ENCODE measurements around the gene RRAS2. TPM values are rescaled to one million over a fixed set of nuclear protein-coding genes. Genes with fewer than 3 reads are reported as not detected.

The RRAS2 gene
- total and polyA plus RNA-seq, 2 donors (not counting 3 experiments of a cell fraction or from before 2014, with no cell fraction given): 30.1 to 80.5 TPM

DNA sequence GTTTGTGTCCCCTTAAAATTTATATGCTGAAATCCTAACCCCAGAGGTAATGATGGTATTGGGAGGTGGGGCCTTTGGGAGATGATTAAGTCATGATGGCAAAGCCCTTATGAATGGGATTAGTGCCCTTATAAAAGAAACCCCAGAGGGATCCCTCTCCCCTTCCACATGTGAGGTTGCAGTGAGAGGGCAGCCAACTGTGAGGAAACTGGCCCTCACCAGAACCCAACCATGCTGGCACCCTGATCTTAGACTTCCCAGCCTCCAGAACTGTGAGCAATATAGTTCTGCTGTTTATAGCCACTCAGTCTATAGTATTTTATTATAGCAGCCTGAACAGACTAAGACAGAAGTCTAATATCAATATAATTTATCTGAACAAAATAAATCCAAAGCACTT, 27.1 kb upstream of the RRAS2 start:
- Histone ChIP-seq H4K20me1 (replicated peaks; ENCODE audit: control insufficient read depth, extremely low read depth, insufficient read depth, low read length) (no peaks in the 10 kb centered on the region), H3K36me3 (ENCODE audit: control insufficient read depth in 2 of 2, extremely low read depth in 1 of 2, insufficient read depth in 2 of 2, low read length in 2 of 2) (no peaks in the 10 kb centered on the region), H3K9me1 (replicated peaks; ENCODE audit: control insufficient read depth, extremely low read depth, insufficient read depth, low read length) (no peaks in the 10 kb centered on the region), H3K79me2 (ENCODE audit: control insufficient read depth, insufficient read depth, low read length) (no peaks in the 10 kb centered on the region), H3K27me3 (ENCODE audit: control insufficient read depth in 2 of 2, insufficient read depth in 2 of 2, low read length in 2 of 2) (no peaks in the 10 kb centered on the region), H3K4me1 (ENCODE audit: control insufficient read depth, extremely low read depth, insufficient read depth, low read length) (peaks cover 5% of the 10 kb centered on the region), H3K27ac (ENCODE audit: insufficient read depth, low read depth, low read length) (no peak overlapping the region), H3K9me3 (replicated peaks; ENCODE audit: control insufficient read depth, insufficient read depth, low read length) (no peaks in the 10 kb centered on the region), H2AFZ (ENCODE audit: low read depth, low read length) (no peak overlapping the region), H3K9ac (replicated peaks; ENCODE audit: extremely low read depth, insufficient read depth, low read length) (no peak overlapping the region), H3K4me2 (ENCODE audit: insufficient read depth, low read length) (no peak overlapping the region), H3K4me3 (replicated peaks in 1 of 3; ENCODE audit: insufficient read depth in 1 of 3, low read depth in 1 of 3, low read length in 3 of 3) (no peak overlapping the region)
- intact Hi-C loops (cut with micrococcal nuclease): no loop called here
- dilution Hi-C loops (cut with MboI; ENCODE audit: extremely low pct_ligation_motif_present, low sequenced_read_pairs): no loop called here
- no peak for TF ChIP-seq FOS (IDR thresholded peaks at IDR 0.05; ENCODE audit: borderline replicate concordance, insufficient read depth, low read length)
- TF ChIP-seq POLR2A (IDR thresholded peaks at IDR 0.05; ENCODE audit: low read depth, low read length): no peak
- TF ChIP-seq JUN (IDR thresholded peaks at IDR 0.05; ENCODE audit: borderline replicate concordance, insufficient read depth, insufficient read length, low read depth): no peak
- TF ChIP-seq, protein P1, sequence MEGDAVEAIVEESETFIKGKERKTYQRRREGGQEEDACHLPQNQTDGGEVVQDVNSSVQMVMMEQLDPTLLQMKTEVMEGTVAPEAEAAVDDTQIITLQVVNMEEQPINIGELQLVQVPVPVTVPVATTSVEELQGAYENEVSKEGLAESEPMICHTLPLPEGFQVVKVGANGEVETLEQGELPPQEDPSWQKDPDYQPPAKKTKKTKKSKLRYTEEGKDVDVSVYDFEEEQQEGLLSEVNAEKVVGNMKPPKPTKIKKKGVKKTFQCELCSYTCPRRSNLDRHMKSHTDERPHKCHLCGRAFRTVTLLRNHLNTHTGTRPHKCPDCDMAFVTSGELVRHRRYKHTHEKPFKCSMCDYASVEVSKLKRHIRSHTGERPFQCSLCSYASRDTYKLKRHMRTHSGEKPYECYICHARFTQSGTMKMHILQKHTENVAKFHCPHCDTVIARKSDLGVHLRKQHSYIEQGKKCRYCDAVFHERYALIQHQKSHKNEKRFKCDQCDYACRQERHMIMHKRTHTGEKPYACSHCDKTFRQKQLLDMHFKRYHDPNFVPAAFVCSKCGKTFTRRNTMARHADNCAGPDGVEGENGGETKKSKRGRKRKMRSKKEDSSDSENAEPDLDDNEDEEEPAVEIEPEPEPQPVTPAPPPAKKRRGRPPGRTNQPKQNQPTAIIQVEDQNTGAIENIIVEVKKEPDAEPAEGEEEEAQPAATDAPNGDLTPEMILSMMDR (IDR thresholded peaks at IDR 0.05; ENCODE audit: extremely low read depth in 1 of 2, insufficient read depth in 1 of 2, low read depth in 1 of 2, low read length in 2 of 2): no peak
- no peak for TF ChIP-seq POLR2AphosphoS5 (IDR thresholded peaks at IDR 0.05; ENCODE audit: insufficient read depth, low read depth, low read length)
- no peak for TF ChIP-seq EZH2 (IDR thresholded peaks at IDR 0.05; ENCODE audit: borderline replicate concordance, low read depth, low read length, severe bottlenecking)
- no peak for TF ChIP-seq MYC (IDR thresholded peaks at IDR 0.05; ENCODE audit: low read depth, low read length)
- TF ChIP-seq, protein P2, sequence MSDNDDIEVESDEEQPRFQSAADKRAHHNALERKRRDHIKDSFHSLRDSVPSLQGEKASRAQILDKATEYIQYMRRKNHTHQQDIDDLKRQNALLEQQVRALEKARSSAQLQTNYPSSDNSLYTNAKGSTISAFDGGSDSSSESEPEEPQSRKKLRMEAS (IDR thresholded peaks at IDR 0.05; ENCODE audit: insufficient read depth, insufficient read length): no peak
- no peak for TF ChIP-seq GATA2 (IDR thresholded peaks at IDR 0.05; ENCODE audit: insufficient read depth, insufficient read length, low read depth, low read length)
- FAIRE-seq (no peak), DNase-seq (ENCODE audit: low read depth, low spot score) (no peak)
- BruUV-seq (replicated peaks): no TSS peak
- POLR2A ChIA-PET: interaction anchor here (0.8 kb wide), 1 partner anchor 9 kb away, joined by 3 read pairs; no protein-coding TSS in a partner anchor
- CTCF ChIA-PET: interaction anchor here (1.2 to 1.6 kb wide), 2 partner anchors 12 to 86 kb away, joined by 4 read pairs; no protein-coding TSS in a partner anchor

Data from endothelial cell of umbilical vein (primary cell).